AG09309 (cell line): ENCODE measurements around the gene ANAPC1.
"Not testable (repeated sequence)": the region's sequence is repeated elsewhere in the genome, so short reads cannot be mapped to it uniquely, and the experiment has no call there.

Experiments used
- DNase-seq: peaks from one replicate; pipeline ENCODE4 v3.0.0-alpha.2; 2010; ENCODE audit warnings: low read depth
- H3K4me3 ChIP-seq: 2 replicates; pipeline ENCODE4 v1.5.1; 2011; ENCODE audit warnings: mild to moderate bottlenecking, low read depth, low read length, moderate library complexity; ENCODE audit not compliant: control insufficient read depth
- CTCF ChIP-seq: IDR thresholded peaks from 2 replicates; pipeline ENCODE4 v1.5.1; 2011; ENCODE audit warnings: mild to moderate bottlenecking, low read depth, low read length, inconsistent platforms; ENCODE audit not compliant: insufficient read depth, control insufficient read depth; ENCODE audit errors: missing control alignments

The ANAPC1 gene

GRCh38 chr2:111910609-111911277 is 26.8 kb upstream of the ANAPC1 start:
- no peak for DNase-seq
- no peak overlapping the region for H3K4me3 ChIP-seq
- TF ChIP-seq CTCF, result no peak

- not testable (repeated sequence) for H3K4me3 ChIP-seq, DNase-seq
Measured at GRCh38 chr2:111909997-111910396, 26.0 kb upstream of the ANAPC1 start.

- no peak for DNase-seq
- H3K4me3 ChIP-seq, result no peak overlapping the region
- TF ChIP-seq CTCF, result no peak
Measured at GRCh38 chr2:111909079-111909478, 25.1 kb upstream of the ANAPC1 start.

GRCh38 chr2:111908578-111908977 is 24.6 kb upstream of the ANAPC1 start:
- H3K4me3 ChIP-seq, result no peak overlapping the region

GRCh38 chr2:111905990-111906735 is 22.2 kb upstream of the ANAPC1 start:
- TF ChIP-seq CTCF, result no peak

More at GRCh38 chr2:111908578-111908977, 24.6 kb upstream of the ANAPC1 start:
- no peak for TF ChIP-seq CTCF
- DNase-seq, result no peak

GRCh38 chr2:111905475-111905869 is 21.5 kb upstream of the ANAPC1 start:
- DNase-seq, H3K4me3 ChIP-seq: not testable (repeated sequence)

More at GRCh38 chr2:111905990-111906735, 22.2 kb upstream of the ANAPC1 start:
- no peak overlapping the region for H3K4me3 ChIP-seq
- no peak for DNase-seq

- no peak overlapping the region for H3K4me3 ChIP-seq
- no peak for DNase-seq
- TF ChIP-seq CTCF, result no peak
Measured at GRCh38 chr2:111904726-111905474, 20.9 kb upstream of the ANAPC1 start.
